ENCODE data around the gene TPPP2. TPM values are rescaled to one million over a fixed set of nuclear protein-coding genes. Genes with fewer than 3 reads are reported as not detected.

TPPP2 gene
- total and polyA plus RNA-seq, 9 of the 15 experiments (the other 6 are each of a cell fraction or from before 2014, with no cell fraction given) = 0.18 TPM; not detected in 8

DNA sequence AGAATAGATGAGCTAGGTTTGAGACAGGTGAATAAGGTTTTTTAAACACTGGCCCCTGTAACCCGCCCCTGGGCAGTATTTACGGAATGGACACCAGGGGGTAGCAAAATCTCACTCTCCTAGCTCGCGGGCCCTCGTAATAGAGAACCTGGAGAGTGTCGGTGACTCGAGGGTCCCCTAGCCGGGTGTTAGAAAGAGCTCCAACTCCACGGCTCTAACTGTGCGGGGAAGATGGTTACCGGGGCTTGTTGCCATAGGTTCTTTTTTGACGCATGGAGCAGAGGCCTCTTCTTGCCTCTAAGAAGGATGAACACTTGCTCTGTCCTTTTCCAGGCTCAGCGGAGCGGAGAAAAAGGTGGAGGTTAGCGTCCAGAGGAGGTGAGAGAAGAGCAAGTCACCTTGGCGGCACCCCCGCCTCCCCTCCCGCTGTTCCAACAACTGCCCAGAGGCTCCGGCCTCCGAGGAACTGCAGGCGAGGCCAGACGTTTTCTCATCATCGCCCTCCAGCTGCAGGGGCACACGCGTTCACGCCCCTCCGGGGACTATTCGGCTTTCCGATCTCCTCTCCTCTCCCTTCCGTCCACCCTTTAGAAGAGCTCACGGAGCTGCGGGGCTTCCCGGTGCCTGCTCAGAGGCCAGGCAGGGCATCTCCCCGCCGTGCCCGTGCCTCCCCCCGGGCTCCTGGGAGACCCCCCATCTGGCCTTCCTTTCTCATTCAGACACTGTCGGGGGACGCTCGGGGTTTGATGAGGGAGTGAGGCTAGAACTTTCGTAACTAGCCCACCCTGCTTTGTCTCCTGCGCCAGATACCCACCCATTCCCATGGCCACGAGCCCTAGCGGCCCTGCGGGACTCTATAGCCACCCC is 38.7 kb downstream of the TPPP2 start (continued):
- TF ChIP-seq, protein P1, sequence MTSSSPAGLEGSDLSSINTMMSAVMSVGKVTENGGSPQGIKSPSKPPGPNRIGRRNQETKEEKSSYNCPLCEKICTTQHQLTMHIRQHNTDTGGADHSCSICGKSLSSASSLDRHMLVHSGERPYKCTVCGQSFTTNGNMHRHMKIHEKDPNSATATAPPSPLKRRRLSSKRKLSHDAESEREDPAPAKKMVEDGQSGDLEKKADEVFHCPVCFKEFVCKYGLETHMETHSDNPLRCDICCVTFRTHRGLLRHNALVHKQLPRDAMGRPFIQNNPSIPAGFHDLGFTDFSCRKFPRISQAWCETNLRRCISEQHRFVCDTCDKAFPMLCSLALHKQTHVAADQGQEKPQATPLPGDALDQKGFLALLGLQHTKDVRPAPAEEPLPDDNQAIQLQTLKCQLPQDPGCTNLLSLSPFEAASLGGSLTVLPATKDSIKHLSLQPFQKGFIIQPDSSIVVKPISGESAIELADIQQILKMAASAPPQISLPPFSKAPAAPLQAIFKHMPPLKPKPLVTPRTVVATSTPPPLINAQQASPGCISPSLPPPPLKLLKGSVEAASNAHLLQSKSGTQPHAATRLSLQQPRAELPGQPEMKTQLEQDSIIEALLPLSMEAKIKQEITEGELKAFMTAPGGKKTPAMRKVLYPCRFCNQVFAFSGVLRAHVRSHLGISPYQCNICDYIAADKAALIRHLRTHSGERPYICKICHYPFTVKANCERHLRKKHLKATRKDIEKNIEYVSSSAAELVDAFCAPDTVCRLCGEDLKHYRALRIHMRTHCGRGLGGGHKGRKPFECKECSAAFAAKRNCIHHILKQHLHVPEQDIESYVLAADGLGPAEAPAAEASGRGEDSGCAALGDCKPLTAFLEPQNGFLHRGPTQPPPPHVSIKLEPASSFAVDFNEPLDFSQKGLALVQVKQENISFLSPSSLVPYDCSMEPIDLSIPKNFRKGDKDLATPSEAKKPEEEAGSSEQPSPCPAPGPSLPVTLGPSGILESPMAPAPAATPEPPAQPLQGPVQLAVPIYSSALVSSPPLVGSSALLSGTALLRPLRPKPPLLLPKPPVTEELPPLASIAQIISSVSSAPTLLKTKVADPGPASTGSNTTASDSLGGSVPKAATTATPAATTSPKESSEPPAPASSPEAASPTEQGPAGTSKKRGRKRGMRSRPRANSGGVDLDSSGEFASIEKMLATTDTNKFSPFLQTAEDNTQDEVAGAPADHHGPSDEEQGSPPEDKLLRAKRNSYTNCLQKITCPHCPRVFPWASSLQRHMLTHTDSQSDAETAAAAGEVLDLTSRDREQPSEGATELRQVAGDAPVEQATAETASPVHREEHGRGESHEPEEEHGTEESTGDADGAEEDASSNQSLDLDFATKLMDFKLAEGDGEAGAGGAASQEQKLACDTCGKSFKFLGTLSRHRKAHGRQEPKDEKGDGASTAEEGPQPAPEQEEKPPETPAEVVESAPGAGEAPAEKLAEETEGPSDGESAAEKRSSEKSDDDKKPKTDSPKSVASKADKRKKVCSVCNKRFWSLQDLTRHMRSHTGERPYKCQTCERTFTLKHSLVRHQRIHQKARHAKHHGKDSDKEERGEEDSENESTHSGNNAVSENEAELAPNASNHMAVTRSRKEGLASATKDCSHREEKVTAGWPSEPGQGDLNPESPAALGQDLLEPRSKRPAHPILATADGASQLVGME (CRISPR knock-in tag; IDR thresholded peaks at IDR 0.05) = no peak
- TF ChIP-seq POLR2H (tag; IDR thresholded peaks at IDR 0.05; ENCODE audit: low read depth) (no peak), L3MBTL2 (IDR thresholded peaks at IDR 0.05) (peak; percentile 40), KLF6 (CRISPR knock-in tag; IDR thresholded peaks at IDR 0.05; ENCODE audit: borderline replicate concordance) (no peak), ZBTB7A (IDR thresholded peaks at IDR 0.05; ENCODE audit: borderline replicate concordance, control insufficient read depth, low read depth, low read length) (peak; percentile 31; the same call in 1 of the 2 replicates), ZNF551 (CRISPR knock-in tag; IDR thresholded peaks at IDR 0.05) (no peak)
- TF ChIP-seq, protein P2, sequence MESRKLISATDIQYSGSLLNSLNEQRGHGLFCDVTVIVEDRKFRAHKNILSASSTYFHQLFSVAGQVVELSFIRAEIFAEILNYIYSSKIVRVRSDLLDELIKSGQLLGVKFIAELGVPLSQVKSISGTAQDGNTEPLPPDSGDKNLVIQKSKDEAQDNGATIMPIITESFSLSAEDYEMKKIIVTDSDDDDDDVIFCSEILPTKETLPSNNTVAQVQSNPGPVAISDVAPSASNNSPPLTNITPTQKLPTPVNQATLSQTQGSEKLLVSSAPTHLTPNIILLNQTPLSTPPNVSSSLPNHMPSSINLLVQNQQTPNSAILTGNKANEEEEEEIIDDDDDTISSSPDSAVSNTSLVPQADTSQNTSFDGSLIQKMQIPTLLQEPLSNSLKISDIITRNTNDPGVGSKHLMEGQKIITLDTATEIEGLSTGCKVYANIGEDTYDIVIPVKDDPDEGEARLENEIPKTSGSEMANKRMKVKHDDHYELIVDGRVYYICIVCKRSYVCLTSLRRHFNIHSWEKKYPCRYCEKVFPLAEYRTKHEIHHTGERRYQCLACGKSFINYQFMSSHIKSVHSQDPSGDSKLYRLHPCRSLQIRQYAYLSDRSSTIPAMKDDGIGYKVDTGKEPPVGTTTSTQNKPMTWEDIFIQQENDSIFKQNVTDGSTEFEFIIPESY (CRISPR knock-in tag; IDR thresholded peaks at IDR 0.05) = 0 out of 2 replicates have a peak, but pooled peaks have one; percentile 16
- TF ChIP-seq, protein P3, sequence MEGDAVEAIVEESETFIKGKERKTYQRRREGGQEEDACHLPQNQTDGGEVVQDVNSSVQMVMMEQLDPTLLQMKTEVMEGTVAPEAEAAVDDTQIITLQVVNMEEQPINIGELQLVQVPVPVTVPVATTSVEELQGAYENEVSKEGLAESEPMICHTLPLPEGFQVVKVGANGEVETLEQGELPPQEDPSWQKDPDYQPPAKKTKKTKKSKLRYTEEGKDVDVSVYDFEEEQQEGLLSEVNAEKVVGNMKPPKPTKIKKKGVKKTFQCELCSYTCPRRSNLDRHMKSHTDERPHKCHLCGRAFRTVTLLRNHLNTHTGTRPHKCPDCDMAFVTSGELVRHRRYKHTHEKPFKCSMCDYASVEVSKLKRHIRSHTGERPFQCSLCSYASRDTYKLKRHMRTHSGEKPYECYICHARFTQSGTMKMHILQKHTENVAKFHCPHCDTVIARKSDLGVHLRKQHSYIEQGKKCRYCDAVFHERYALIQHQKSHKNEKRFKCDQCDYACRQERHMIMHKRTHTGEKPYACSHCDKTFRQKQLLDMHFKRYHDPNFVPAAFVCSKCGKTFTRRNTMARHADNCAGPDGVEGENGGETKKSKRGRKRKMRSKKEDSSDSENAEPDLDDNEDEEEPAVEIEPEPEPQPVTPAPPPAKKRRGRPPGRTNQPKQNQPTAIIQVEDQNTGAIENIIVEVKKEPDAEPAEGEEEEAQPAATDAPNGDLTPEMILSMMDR (IDR thresholded peaks at IDR 0.05 in 2 of 3, conservative IDR thresholded peaks at IDR 0.05 in 1 of 3; ENCODE audit: insufficient read depth in 2 of 3, low read depth in 1 of 3, low read length in 3 of 3) = peak; percentile 75 to 84 (median 75)
- TF ChIP-seq, protein P4, sequence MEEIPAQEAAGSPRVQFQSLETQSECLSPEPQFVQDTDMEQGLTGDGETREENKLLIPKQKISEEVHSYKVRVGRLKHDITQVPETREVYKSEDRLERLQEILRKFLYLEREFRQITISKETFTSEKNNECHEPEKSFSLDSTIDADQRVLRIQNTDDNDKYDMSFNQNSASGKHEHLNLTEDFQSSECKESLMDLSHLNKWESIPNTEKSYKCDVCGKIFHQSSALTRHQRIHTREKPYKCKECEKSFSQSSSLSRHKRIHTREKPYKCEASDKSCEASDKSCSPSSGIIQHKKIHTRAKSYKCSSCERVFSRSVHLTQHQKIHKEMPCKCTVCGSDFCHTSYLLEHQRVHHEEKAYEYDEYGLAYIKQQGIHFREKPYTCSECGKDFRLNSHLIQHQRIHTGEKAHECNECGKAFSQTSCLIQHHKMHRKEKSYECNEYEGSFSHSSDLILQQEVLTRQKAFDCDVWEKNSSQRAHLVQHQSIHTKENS (CRISPR knock-in tag; IDR thresholded peaks at IDR 0.05) = no peak

Measured in K562 (cell line).